HG03045 (cell line): ENCODE results near the gene MMEL1.

Experiments used
- ATAC-seq: cut with Tn5 transposase; IDR thresholded peaks from one replicate; pipeline ENCODE4 v1.9.1; 2021; ENCODE audit warnings: mild to moderate bottlenecking, moderate library complexity; ENCODE audit not compliant: unreplicated experiment

MMEL1 gene

DNA sequence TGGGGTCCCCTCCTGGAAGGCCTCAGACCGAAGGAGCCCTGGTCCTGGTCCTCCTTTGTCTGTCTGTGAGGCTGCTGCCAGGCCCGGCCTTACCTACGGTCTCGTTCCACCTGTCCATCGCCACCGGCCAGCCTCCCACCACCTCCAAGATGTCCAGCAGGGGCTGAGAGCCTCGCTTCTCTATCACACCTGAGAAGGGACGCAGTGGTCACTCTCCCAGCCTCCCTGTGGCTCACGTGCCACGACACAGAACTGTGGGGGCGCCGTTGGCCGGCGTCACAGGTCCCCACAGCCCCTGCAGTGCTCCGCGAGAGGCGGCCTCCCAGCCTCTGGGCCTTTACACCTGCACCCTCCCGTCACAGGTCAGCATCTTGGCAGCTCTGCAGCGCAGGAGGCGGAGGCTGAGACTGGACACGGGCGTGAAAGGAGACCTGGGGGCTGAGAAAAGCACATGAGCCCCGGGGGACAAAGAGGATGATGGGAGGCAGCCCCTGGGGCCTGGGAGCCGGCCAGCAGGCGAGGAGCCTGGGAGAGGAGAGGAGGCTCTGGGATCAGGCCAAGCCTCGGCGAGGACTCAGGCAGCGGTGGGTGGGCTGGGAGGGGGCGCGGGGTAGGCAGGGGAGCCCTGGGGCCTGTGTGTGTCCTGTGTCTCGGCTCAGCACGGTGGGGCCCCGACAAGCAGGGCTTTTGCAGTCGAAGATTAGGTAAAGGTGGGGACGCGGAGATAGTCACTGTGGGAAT, 25.8 kb downstream of the MMEL1 start:
- no peak for ATAC-seq

GRCh38 chr1:2606396-2606880, 26.4 kb downstream of the MMEL1 start:
- ATAC-seq, result no peak

DNA sequence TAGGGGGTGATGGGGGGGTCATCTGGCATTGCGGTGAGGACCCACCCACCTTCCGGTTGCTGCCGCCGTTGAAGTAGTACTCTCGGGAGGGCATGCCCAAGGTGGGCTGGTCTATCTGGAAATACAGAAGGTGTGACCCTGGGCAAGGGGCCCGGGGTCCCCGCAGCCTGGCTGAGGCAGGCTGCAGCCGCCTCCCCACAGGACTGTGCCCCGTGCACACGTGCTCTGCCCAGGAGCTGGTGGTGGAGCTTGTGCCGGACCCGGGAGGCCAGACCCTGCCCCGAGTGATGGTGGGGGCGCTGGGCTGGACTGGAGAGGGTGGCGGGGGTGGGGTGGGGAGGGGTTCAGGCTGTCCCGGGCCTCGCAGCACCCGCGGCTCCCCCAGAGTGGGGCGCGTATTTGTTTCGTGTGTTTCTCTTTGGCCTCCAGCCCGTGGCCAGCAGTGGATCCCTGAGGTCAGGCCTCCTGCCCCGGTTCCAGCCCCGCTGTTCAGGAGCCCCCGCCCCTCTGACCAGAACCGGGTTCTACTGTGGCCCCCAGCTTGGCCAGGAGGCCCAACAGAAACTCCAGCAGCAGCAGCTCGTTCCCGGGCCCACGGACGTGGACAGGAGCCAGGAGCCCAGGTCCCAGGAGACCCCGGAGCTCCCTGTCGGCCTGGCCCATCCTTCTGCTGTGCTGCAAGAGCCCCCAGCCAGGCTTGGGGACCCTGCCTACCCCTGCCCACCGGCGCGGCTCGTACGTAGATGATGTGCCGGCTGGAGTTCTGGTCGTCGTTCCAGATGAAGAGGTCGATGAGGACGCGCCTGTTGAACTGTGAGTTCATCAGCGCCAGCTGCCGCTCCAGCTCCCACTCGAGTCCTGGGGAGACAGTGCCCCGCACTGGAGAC, 27.1 kb downstream of the MMEL1 start:
- ATAC-seq, result no peak

DNA sequence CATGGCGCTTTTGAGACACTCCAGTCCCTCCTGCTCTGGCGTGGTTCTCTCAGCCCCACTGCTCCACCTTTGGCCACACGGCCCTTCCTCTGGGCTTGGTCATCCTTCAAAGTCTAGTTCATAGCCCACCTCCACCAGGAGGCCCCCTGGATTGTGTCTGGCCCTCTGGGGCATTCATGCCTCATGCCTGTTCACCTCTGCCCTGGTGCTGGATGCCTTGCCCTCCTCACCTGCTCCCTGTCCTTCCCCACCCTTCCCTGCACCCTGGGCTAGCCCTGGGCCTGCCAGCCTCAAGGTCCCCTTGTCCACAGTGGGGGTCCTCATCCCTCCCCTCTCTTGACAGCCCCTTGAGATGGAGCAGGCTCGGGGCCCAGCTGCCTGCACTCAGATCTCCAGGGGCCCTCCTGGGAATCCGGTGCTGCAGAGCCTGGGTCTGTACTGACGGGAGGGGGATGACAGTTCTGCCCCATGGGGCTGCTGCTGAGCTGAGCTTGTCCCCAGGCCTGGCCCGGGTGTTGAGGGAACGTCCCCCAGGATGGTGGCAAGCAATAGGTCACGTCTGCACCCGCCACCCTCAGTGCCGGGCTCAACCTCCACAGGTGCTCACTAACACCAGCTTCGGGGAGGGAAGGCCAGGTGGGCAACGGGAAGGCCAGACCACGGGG, 27.8 kb downstream of the MMEL1 start:
- no peak for ATAC-seq

GRCh38 chr1:2604156-2604843, 28.5 kb downstream of the MMEL1 start:
- ATAC-seq, result no peak

DNA sequence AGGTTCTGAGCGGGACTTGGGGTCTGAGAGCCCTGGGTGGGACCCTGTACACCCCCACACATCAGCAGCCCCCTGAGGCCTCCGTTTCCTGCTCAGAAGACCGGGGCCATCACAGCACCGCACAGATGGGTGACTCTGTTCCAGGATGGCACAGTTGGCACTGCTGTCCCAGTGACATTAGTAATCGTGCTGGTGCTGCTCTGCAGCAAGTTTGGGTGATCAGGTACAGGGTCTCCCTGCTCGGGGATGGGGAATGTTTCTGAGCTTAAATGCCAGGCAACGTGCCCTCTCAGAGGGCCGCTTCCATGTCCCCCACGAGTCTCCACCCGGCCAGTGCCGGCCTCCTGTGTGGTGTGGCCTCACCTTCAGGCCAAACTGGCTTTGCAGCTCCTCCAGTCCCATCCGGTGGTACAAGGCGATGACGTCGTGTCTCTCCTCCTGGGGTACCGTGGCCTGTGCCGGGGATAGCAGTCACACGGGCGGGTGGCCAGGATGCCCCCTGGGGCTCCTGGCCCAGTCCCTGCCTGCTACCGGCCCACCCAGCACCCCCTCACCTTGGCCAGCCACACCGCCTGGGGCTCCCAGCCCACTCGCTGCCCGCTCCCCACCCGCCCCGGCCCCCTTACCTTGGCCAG, 29.2 kb downstream of the MMEL1 start:
- ATAC-seq, result no peak

DNA sequence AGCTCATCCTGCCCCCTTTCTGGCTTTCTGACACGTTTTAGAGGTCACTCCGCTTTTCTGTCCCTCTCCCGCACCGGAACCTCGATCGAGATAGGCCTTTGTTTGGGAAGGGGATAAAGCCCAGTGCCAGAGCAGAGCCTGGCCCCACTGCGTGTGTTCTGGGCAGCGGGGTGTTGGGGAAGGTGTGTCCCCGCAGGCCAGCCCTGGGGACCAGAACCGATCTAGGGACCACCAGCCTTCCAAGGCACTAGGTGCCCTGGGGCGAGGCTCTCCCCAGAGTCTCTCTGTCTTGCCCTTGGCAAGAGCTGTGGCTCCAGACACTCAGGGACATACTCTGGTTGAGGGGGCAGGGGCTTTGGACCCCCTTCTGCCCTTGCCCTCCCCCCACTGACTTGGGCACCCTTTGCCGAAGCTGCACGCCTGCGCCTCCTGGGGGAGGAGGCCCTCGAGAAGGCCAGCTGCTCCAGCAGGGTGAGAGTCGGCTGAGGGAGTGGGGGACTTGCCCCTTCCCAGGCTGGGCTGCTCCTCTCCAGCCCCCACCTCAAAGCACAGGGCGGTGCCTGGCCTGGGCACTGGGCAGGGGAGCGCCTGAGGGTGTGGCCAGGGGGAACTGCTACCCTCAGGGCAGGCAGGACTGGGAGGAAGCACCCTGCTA, 29.8 kb downstream of the MMEL1 start:
- ATAC-seq, result no peak

- no peak for ATAC-seq
These were observed 30.4 kb downstream of the MMEL1 start for GRCh38 chr1:2602311-2602835.

DNA sequence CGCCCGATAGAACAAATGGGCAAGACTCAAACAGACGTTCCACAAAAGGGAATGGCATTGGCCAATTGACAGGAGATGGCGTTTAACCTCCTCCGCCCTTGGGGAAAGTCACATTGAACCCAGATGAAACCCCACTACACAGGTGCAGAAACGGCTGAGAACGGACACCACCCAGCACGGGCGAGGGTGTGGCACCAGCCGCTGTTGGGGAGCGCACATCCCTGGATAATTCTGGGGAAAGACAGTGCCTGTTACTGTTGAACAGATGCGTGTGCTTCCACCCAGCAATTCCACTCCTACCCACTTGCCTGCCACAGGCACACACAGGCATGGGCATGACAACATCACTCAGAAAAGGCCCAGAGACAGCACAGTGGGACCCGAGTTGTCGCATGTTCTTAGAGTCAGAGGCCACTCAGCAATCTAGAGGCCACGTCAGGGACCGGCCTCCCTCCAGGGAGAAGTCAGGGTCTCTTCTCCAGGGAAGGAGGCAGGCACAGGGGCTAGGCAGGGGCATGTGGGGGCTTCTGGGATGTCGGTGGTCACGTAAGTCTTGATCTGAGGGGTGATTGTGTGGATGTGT, 31.0 kb downstream of the MMEL1 start:
- ATAC-seq, result no peak

GRCh38 chr1:2598329-2598931, 34.4 kb downstream of the MMEL1 start:
- no peak for ATAC-seq

DNA sequence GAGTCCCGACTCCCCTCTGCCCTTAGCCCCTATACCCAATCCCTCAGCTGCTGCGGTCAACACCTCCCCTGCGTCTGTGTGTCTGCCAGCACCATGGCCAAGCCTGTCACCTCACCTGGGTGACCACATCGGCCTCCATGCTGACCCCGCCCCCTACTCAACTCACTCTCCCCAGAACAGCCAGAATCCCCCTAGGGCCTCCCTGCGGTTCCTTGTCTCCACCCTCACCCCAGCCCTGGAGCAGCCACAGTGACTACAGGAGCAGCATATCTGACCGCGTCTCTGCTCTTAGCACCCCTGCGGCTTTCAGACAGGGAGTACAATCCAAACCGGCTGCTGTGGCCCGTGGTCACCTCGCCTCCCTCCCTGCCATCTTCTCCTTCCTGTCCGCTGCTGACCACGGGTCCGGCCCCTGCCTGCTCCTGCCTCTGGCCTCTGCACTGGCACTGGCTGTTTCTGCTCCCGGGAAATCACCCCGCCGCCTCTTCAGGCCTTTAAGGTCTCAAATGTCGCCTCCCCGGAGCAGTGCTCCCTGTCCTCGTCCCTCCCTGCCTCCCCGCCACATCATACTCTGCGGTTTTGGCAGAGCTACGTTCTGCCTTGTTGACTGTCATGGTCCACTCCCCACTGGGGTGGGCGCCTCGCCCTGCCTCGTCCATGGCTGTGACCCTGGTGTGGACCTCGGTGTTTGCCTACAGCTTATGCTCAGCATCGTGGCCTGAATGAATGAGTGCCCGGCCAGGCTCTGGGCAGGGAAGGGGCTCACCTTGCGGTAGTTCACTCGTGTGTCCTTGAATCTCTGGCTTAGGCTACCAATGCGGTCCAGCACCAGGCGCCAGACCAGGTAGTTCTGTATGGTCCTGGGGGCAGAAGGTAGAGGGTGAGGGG, 35.1 kb downstream of the MMEL1 start:
- no peak for ATAC-seq

DNA sequence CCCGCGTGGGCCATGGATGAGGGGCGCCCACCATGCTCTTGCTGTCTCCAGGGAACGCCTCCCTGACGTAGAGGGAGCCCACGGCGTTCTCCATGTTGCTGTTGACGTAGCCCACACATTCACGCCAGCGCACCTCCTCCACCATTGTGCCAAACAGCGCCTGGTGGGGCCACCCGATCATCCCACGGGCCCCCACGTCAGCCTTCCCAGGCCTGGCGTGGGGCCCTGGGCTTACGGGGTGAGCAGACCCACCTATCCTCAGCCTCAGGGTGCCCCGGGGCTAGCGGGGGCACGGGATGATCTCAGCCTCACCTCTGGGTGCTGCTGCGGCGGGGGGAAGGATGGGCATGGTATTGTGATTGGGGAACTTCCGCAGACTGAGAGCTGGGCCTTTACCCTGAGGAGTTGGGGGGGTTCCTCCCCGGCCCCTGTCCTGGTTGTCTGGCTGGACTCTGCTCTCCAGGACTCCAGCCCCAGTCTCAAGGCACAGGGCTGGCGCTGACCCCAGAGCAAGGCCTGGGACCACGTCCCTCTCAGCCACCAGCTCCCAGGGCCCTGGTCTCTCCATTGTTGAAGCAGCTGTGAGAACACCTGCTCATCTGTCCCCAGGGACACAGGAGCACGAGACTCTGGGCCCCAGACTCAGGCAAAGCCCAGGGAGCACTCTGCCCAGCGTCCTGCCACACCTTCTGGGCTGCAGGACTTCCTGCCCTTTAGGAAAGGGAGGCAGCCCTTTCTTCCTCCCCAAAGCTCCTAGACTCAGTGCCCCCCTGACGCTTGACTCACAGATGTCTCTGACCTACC, 36.1 kb downstream of the MMEL1 start:
- ATAC-seq, result no peak

- ATAC-seq, result no peak
These were observed 36.8 kb downstream of the MMEL1 start for GRCh38 chr1:2595812-2596529.

GRCh38 chr1:2595261-2595811, 37.5 kb downstream of the MMEL1 start:
- no peak for ATAC-seq

GRCh38 chr1:2594641-2595131, 38.1 kb downstream of the MMEL1 start:
- no peak for ATAC-seq
